ENCODE results near the gene GAD2.

GRCh38 chr10:26341701-26342100 is 125.1 kb downstream of the GAD2 start:
- TF ChIP-seq POLR2A (IDR thresholded peaks at IDR 0.05) (no peak), CTCF (IDR thresholded peaks at IDR 0.05) (no peak)
